OCI-LY7 (cell line): Measurements from ENCODE around the gene EEPD1. TPM values are rescaled to one million over a fixed set of nuclear protein-coding genes. Genes with fewer than 3 reads are reported as not detected.

ENCODE experiments used
- BruUV-seq: library from RNA; stranded (reverse); fragments of 400-500 nt; replicated peaks from 2 replicates; lab custom pipeline; 2021; lab: Mats Ljungman, UMichigan
- CTCF ChIA-PET: fragments of 300-600 bp; sonication (Branson Sonifier 250); formaldehyde crosslinking; loops from one replicate; lab custom pipeline; 2022; ENCODE audit warnings: antibody characterized with exemption; ENCODE audit not compliant: unreplicated experiment; lab: Charles Lee
- POLR2A ChIA-PET: fragments of 300-600 bp; sonication (Branson Sonifier 250); formaldehyde crosslinking; loops from one replicate; lab custom pipeline; 2022; ENCODE audit warnings: antibody characterized with exemption; lab: Charles Lee
- DNase-seq: peaks from one replicate; pipeline ENCODE4 v3.0.0-alpha.2; 2015; ENCODE audit warnings: low spot score
- H2AFZ ChIP-seq: fragments of 200-600 bp; sonication (generic), shearing (Covaris generic); 2 replicates; pipeline ENCODE4 v1.6.1; 2014; ENCODE audit warnings: mild to moderate bottlenecking, antibody characterized with exemption, low read length, moderate library complexity
- H3K27ac ChIP-seq: fragments of 200-600 bp; sonication (generic); 2 replicates; pipeline ENCODE4 v1.5.1; 2014; ENCODE audit warnings: mixed run types, low read depth, mild to moderate bottlenecking, moderate library complexity, low read length, inconsistent platforms; ENCODE audit not compliant: poor library complexity, severe bottlenecking
- H3K36me3 ChIP-seq: fragments of 200-600 bp; sonication (generic); 2 replicates; pipeline ENCODE4 v1.6.1; 2014; ENCODE audit warnings: mild to moderate bottlenecking, antibody characterized with exemption, low read length, moderate library complexity, mixed read lengths; ENCODE audit not compliant: insufficient read depth
- H3K4me1 ChIP-seq: fragments of 200-600 bp; sonication (generic); 2 replicates; pipeline ENCODE4 v1.5.1; 2014; ENCODE audit warnings: mild to moderate bottlenecking, low read length; ENCODE audit not compliant: insufficient read depth, poor library complexity, severe bottlenecking
- H3K4me2 ChIP-seq: fragments of 200-600 bp; sonication (generic); 2 replicates; pipeline ENCODE4 v1.6.1; 2014; ENCODE audit warnings: mild to moderate bottlenecking, low read length
- H3K4me3 ChIP-seq: fragments of 200-600 bp; sonication (generic); 2 replicates; pipeline ENCODE4 v1.5.1; 2014; ENCODE audit warnings: mild to moderate bottlenecking, low read depth, low read length; ENCODE audit not compliant: poor library complexity, severe bottlenecking
- H3K79me2 ChIP-seq: fragments of 200-600 bp; sonication (generic); 2 replicates; pipeline ENCODE4 v1.6.1; 2016; ENCODE audit warnings: low read depth, mild to moderate bottlenecking, low read length, moderate library complexity, mixed read lengths; ENCODE audit not compliant: insufficient read depth
- H3K9me2 ChIP-seq: fragments of 200-600 bp; sonication (generic); 2 replicates; pipeline ENCODE4 v1.6.1; 2016; ENCODE audit warnings: mild to moderate bottlenecking, low read length, mixed read lengths; ENCODE audit not compliant: insufficient read depth
- H3K9me3 ChIP-seq: fragments of 200-600 bp; sonication (generic); 2 replicates; pipeline ENCODE4 v1.6.1; 2014; ENCODE audit warnings: mild to moderate bottlenecking, mixed run types, low read length, mixed read lengths
- H4K20me1 ChIP-seq: fragments of 200-600 bp; sonication (generic); 2 replicates; pipeline ENCODE4 v1.6.1; 2014; ENCODE audit warnings: mild to moderate bottlenecking, antibody characterized with exemption, low read length, moderate library complexity, mixed read lengths; ENCODE audit not compliant: insufficient read depth
- CTCF ChIP-seq: fragments of 200-600 bp; sonication (generic); conservative IDR thresholded peaks from 2 replicates; pipeline ENCODE4 v1.5.1; 2014; ENCODE audit warnings: mild to moderate bottlenecking, antibody characterized with exemption, low read length, moderate library complexity, mixed read lengths
- EZH2phosphoT487 ChIP-seq: fragments of 200-600 bp; sonication (generic); IDR thresholded peaks from 2 replicates; pipeline ENCODE4 v1.6.1; 2018; ENCODE audit warnings: low read depth, borderline replicate concordance, mild to moderate bottlenecking, mixed run types, antibody characterized with exemption, low read length, moderate library complexity, mixed read lengths
- intact Hi-C: fragments of 100-400 bp; cut with micrococcal nuclease; formaldehyde crosslinking; loops from one replicate; pipeline ENCODE4 v1.10.0; 2022; ENCODE audit not compliant: unreplicated experiment
- total RNA-seq, 2 experiments: library from RNA; depleted of rRNA in 1 of 2; stranded (reverse); fragments of >200 nt in 1 of 2; shearing (Covaris generic) in 1 of 2; gene quantifications; 2 replicates each; pipeline ENCODE4 v1.2.3, GENCODE V29; 2014 to 2022

Gene EEPD1
- total RNA-seq, 2 experiments from 2014 or later = 1.7 to 8.1 TPM

GRCh38 chr7:36283181-36283580 is 130.1 kb downstream of the EEPD1 start:
- Histone ChIP-seq H3K4me2 (peak overlapping the region; percentile 9; the same call in 1 of the 2 replicates), H3K4me3 (no peak overlapping the region), H3K9me3 (no peaks in the 10 kb centered on the region), H3K36me3 (no peaks in the 10 kb centered on the region), H3K4me1 (peaks cover 70% of the 10 kb centered on the region), H3K9me2 (no peaks in the 10 kb centered on the region), H3K27ac (no peak overlapping the region), H2AFZ (peak overlapping the region; percentile 18; the same call in 1 of the 2 replicates), H4K20me1 (no peaks in the 10 kb centered on the region), H3K79me2 (no peaks in the 10 kb centered on the region)
- intact Hi-C loops = loop anchor here (10.0 kb wide), 1 partner anchor 478 kb away; the partner anchor contains the start of gene SEPTIN7
- TF ChIP-seq CTCF = no peak
- no peak for TF ChIP-seq EZH2phosphoT487
- POLR2A ChIA-PET = interaction anchor here (1.4 kb wide), 1 partner anchor 93 kb away, joined by 4 read pairs; no protein-coding TSS in a partner anchor
- CTCF ChIA-PET = interaction anchor here (0.6 kb wide), 1 partner anchor 276 kb away, joined by 3 read pairs; no protein-coding TSS in a partner anchor
- BruUV-seq = no TSS peak
- no peak for DNase-seq

GRCh38 chr7:36283711-36284130 is 130.7 kb downstream of the EEPD1 start:
- no TSS peak for BruUV-seq
- POLR2A ChIA-PET = interaction anchor here (0.5 kb wide), 1 partner anchor 52 kb away, joined by 3 read pairs; no protein-coding TSS in a partner anchor

More at GRCh38 chr7:36283711-36284130, 130.7 kb downstream of the EEPD1 start:
- H3K4me2 ChIP-seq = peak overlapping the region; percentile 9
- H3K4me3 ChIP-seq = no peak overlapping the region
- CTCF ChIA-PET = interaction anchor here (0.6 kb wide), 1 partner anchor 276 kb away, joined by 3 read pairs; no protein-coding TSS in a partner anchor
- H3K4me1 ChIP-seq = peaks cover 74% of the 10 kb centered on the region
- H3K27ac ChIP-seq = peak overlapping the region; percentile 9
- no peak for TF ChIP-seq EZH2phosphoT487
- no peak for TF ChIP-seq CTCF
- peak; percentile 55 for DNase-seq
- no peaks in the 10 kb centered on the region for H3K9me2 ChIP-seq
- H3K9me3 ChIP-seq = no peaks in the 10 kb centered on the region
- no peaks in the 10 kb centered on the region for H3K79me2 ChIP-seq
- H3K36me3 ChIP-seq = no peaks in the 10 kb centered on the region
- peak overlapping the region; percentile 18; the same call in 1 of the 2 replicates for H2AFZ ChIP-seq
- intact Hi-C loops = loop anchor here (10.0 kb wide), 1 partner anchor 479 kb away; the partner anchor contains the start of gene SEPTIN7
- H4K20me1 ChIP-seq = no peaks in the 10 kb centered on the region
